C4-2B (cell line): Measurements from ENCODE around the gene DLST.

ENCODE experiments used
- CTCF ChIP-seq: fragments of 450-650 bp; conservative IDR thresholded peaks from 2 replicates; pipeline ENCODE4 v1.5.1; 2017; ENCODE audit warnings: mild to moderate bottlenecking
- ZFX ChIP-seq: fragments of 450-650 bp; IDR thresholded peaks from 2 replicates; pipeline ENCODE4 v1.6.1; 2017

- TF ChIP-seq CTCF (no peak), ZFX (no peak)
These were observed 20.0 kb upstream of the DLST start for GRCh38 chr14:74861734-74862090.
